ENCODE results near the gene RNF5. TPM values are rescaled to one million over a fixed set of nuclear protein-coding genes. Genes with fewer than 3 reads are reported as not detected.

Gene RNF5
- total and polyA plus RNA-seq, 9 of the 15 experiments (the other 6 are each of a cell fraction or from before 2014, with no cell fraction given): 62.2 to 245 (median 129) TPM

GRCh38 chr6:32177183-32177787, 920 bp upstream of the RNF5 start (continued):
- TF ChIP-seq RBM17 (IDR thresholded peaks at IDR 0.05; ENCODE audit: borderline replicate concordance, low read depth, low read length) (no peak), ZNF707 (CRISPR knock-in tag; conservative IDR thresholded peaks at IDR 0.05) (peak; percentile 50; the same call in 1 of the 2 replicates), CREM (IDR thresholded peaks at IDR 0.05; ENCODE audit: low read depth) (peak; percentile 82), CREB1 (IDR thresholded peaks at IDR 0.05) (0 out of 2 replicates have a peak, but pooled peaks have one; percentile 18), CREB1 (CRISPR knock-in tag; IDR thresholded peaks at IDR 0.05) (peak; percentile 72), ZNF583 (CRISPR knock-in tag; IDR thresholded peaks at IDR 0.05) (no peak), THRB (CRISPR knock-in tag; conservative IDR thresholded peaks at IDR 0.05) (no peak), CBX1 (IDR thresholded peaks at IDR 0.05; ENCODE audit: low read depth) (no peak), PRMT5 (CRISPR knock-in tag; IDR thresholded peaks at IDR 0.05) (no peak), CBX3 (IDR thresholded peaks at IDR 0.05; ENCODE audit: borderline replicate concordance in 1 of 2, low read length in 2 of 2) (no peak), TAF7 (tag; IDR thresholded peaks at IDR 0.05) (peak; percentile 71; the same call in 1 of the 2 replicates), CBX8 (IDR thresholded peaks at IDR 0.05; ENCODE audit: borderline replicate concordance, extremely low read depth, low read depth, low read length, poor library complexity, severe bottlenecking) (no peak), ZNF696 (CRISPR knock-in tag; conservative IDR thresholded peaks at IDR 0.05) (0 out of 2 replicates have a peak, but pooled peaks have one; percentile 47), PML (IDR thresholded peaks at IDR 0.05; ENCODE audit: low read length) (no peak; the same call in 1 of the 2 replicates), SNIP1 (IDR thresholded peaks at IDR 0.05; ENCODE audit: low read depth) (no peak), SIRT6 (IDR thresholded peaks at IDR 0.05; ENCODE audit: low read depth, low read length) (no peak), GABPA (tag; conservative IDR thresholded peaks at IDR 0.05; ENCODE audit: low read depth) (peak; percentile 56; the same call in 1 of the 2 replicates), BDP1 (IDR thresholded peaks at IDR 0.05; ENCODE audit: insufficient read depth, insufficient read length) (no peak)
- TF ChIP-seq, protein P1, sequence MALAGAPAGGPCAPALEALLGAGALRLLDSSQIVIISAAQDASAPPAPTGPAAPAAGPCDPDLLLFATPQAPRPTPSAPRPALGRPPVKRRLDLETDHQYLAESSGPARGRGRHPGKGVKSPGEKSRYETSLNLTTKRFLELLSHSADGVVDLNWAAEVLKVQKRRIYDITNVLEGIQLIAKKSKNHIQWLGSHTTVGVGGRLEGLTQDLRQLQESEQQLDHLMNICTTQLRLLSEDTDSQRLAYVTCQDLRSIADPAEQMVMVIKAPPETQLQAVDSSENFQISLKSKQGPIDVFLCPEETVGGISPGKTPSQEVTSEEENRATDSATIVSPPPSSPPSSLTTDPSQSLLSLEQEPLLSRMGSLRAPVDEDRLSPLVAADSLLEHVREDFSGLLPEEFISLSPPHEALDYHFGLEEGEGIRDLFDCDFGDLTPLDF (CRISPR knock-in tag; IDR thresholded peaks at IDR 0.05): 0 out of 2 replicates have a peak, but pooled peaks have one; percentile 60
- TF ChIP-seq, protein P2, sequence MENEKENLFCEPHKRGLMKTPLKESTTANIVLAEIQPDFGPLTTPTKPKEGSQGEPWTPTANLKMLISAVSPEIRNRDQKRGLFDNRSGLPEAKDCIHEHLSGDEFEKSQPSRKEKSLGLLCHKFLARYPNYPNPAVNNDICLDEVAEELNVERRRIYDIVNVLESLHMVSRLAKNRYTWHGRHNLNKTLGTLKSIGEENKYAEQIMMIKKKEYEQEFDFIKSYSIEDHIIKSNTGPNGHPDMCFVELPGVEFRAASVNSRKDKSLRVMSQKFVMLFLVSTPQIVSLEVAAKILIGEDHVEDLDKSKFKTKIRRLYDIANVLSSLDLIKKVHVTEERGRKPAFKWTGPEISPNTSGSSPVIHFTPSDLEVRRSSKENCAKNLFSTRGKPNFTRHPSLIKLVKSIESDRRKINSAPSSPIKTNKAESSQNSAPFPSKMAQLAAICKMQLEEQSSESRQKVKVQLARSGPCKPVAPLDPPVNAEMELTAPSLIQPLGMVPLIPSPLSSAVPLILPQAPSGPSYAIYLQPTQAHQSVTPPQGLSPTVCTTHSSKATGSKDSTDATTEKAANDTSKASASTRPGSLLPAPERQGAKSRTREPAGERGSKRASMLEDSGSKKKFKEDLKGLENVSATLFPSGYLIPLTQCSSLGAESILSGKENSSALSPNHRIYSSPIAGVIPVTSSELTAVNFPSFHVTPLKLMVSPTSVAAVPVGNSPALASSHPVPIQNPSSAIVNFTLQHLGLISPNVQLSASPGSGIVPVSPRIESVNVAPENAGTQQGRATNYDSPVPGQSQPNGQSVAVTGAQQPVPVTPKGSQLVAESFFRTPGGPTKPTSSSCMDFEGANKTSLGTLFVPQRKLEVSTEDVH (IDR thresholded peaks at IDR 0.05; ENCODE audit: low read depth, partially characterized antibody): no peak
- TF ChIP-seq, protein P3, sequence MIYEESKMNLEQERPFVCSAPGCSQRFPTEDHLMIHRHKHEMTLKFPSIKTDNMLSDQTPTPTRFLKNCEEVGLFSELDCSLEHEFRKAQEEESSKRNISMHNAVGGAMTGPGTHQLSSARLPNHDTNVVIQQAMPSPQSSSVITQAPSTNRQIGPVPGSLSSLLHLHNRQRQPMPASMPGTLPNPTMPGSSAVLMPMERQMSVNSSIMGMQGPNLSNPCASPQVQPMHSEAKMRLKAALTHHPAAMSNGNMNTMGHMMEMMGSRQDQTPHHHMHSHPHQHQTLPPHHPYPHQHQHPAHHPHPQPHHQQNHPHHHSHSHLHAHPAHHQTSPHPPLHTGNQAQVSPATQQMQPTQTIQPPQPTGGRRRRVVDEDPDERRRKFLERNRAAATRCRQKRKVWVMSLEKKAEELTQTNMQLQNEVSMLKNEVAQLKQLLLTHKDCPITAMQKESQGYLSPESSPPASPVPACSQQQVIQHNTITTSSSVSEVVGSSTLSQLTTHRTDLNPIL (CRISPR knock-in tag; IDR thresholded peaks at IDR 0.05): no peak

All from K562 (cell line).